ENCODE measurements around the gene TMEM258.

Gene TMEM258

DNA sequence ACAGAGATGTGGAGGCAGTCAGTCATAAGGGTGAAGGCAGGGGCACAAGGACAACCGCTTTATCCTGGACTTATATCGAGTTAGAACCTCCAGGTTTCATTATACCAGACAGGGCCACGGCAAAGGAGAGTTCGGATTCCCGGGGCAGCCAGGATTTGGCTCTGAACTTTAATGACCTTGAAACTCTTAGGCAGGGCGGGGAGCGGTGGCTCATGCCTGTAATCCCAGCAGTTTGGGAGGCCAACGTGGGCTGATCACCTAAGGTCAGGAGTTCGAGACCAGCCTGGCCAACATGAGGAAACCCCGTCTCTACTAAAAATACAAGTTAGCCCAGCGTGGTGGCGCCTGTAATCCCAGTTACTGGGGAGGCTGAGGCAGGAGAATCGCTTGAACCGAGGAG is 41.0 kb downstream of the TMEM258 start:
- no peak for ATAC-seq

DNA sequence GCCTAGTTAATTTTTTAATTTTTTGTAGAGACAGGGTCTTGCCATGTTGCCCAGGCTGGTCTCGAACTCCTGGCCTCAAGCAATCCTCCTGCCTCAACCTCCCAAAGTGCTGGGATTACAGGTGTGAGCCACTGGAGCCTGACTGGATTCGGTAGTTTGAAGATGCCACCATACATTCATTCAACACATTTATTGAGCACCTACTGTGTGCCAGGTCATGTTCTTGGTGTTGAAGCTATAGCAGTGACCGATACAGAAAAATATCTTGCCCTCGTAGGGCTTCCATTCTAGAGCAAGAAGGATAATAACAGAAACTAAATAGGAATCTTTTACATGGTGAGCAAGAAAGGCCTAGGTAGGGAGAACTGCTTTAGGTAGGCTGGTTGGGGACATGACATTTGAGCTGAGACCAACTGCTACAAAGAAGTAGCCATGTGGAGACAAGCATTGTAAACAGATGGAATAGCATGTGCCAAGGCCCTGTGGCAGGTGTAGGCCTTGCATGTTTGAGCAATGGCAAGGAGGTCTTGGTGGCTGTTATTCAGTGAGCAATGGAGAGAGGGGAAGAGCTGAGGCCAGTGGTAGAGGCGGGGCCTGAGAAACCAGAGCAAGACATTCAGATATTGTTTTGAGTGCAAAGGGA is 41.6 kb downstream of the TMEM258 start:
- no peak for ATAC-seq
- TF ChIP-seq OSR1 (CRISPR knock-in tag; IDR thresholded peaks at IDR 0.05) (no peak), TSHZ2 (CRISPR knock-in tag; IDR thresholded peaks at IDR 0.05) (no peak), ZNF565 (CRISPR knock-in tag; conservative IDR thresholded peaks at IDR 0.05; ENCODE audit: low read depth) (no peak), ZFP3 (CRISPR knock-in tag; IDR thresholded peaks at IDR 0.05) (no peak), ZNF8 (CRISPR knock-in tag; IDR thresholded peaks at IDR 0.05) (no peak), TCF4 (CRISPR knock-in tag; IDR thresholded peaks at IDR 0.05; ENCODE audit: borderline replicate concordance) (no peak), ARNTL (CRISPR knock-in tag; IDR thresholded peaks at IDR 0.05; ENCODE audit: borderline replicate concordance, low read depth) (no peak), RARB (CRISPR knock-in tag; IDR thresholded peaks at IDR 0.05) (no peak), CSRNP3 (CRISPR knock-in tag; IDR thresholded peaks at IDR 0.05) (no peak), GLIS3 (CRISPR knock-in tag; IDR thresholded peaks at IDR 0.05) (no peak)
- TF ChIP-seq, protein P1, sequence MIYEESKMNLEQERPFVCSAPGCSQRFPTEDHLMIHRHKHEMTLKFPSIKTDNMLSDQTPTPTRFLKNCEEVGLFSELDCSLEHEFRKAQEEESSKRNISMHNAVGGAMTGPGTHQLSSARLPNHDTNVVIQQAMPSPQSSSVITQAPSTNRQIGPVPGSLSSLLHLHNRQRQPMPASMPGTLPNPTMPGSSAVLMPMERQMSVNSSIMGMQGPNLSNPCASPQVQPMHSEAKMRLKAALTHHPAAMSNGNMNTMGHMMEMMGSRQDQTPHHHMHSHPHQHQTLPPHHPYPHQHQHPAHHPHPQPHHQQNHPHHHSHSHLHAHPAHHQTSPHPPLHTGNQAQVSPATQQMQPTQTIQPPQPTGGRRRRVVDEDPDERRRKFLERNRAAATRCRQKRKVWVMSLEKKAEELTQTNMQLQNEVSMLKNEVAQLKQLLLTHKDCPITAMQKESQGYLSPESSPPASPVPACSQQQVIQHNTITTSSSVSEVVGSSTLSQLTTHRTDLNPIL (CRISPR knock-in tag; IDR thresholded peaks at IDR 0.05; ENCODE audit: low read depth): no peak

More for the DNA sequence above, 41.0 kb downstream of the TMEM258 start:
- TF ChIP-seq TSHZ2 (CRISPR knock-in tag; IDR thresholded peaks at IDR 0.05) (no peak), SNAI2 (CRISPR knock-in tag; IDR thresholded peaks at IDR 0.05) (no peak), ZFP3 (CRISPR knock-in tag; IDR thresholded peaks at IDR 0.05) (no peak), CSDC2 (CRISPR knock-in tag; IDR thresholded peaks at IDR 0.05) (no peak), OSR1 (CRISPR knock-in tag; IDR thresholded peaks at IDR 0.05) (no peak), GLIS3 (CRISPR knock-in tag; IDR thresholded peaks at IDR 0.05) (no peak), POU6F1 (CRISPR knock-in tag; IDR thresholded peaks at IDR 0.05; ENCODE audit: borderline replicate concordance, low read depth) (no peak), BACH2 (CRISPR knock-in tag; IDR thresholded peaks at IDR 0.05; ENCODE audit: borderline replicate concordance) (no peak), TCF4 (CRISPR knock-in tag; IDR thresholded peaks at IDR 0.05; ENCODE audit: borderline replicate concordance) (no peak), ZNF565 (CRISPR knock-in tag; conservative IDR thresholded peaks at IDR 0.05; ENCODE audit: low read depth) (no peak), PATZ1 (CRISPR knock-in tag; IDR thresholded peaks at IDR 0.05; ENCODE audit: borderline replicate concordance) (no peak), ZNF70 (CRISPR knock-in tag; IDR thresholded peaks at IDR 0.05) (no peak), TOX (CRISPR knock-in tag; IDR thresholded peaks at IDR 0.05; ENCODE audit: borderline replicate concordance) (no peak), ISL1 (CRISPR knock-in tag; IDR thresholded peaks at IDR 0.05) (no peak)
- TF ChIP-seq, protein P1 (CRISPR knock-in tag; IDR thresholded peaks at IDR 0.05; ENCODE audit: low read depth): no peak
